K562 (cell line): ENCODE data around the gene FOXM1. TPM values are rescaled to one million over a fixed set of nuclear protein-coding genes. Genes with fewer than 3 reads are reported as not detected.

Experiments
- ATAC-seq: fragments of 200-7000 bp; cut with Tn5 transposase; 3 replicates; pipeline ENCODE4 v1.9.1; 2020; ENCODE audit warnings: moderate library complexity
- BruUV-seq: library from RNA; stranded (reverse); fragments of 400-500 nt; replicated peaks from 2 replicates; lab custom pipeline; 2021; lab: Mats Ljungman, UMichigan
- CTCF ChIA-PET: fragments of 300-600 bp; formaldehyde crosslinking; extraction: SDS; loops from one replicate; lab custom pipeline; 2021; ENCODE audit warnings: low intra/inter-chr PET ratio; lab: Yijun Ruan, JAX
- POLR2A ChIA-PET: fragments of 300-600, 350-650 bp; sonication (Branson Sonifier 250); formaldehyde crosslinking; extraction: SDS; loops from one replicate; lab custom pipeline; 2021; ENCODE audit warnings: antibody characterized with exemption, inconsistent platforms; lab: Yijun Ruan, JAX
- DNase-seq, 4 experiments: peaks; one replicate each; pipeline versions ENCODE4 v3.0.0 to v3.0.0-alpha.2; 2011 to 2018; ENCODE audit warnings: low spot score in 3 of 4, mixed read lengths in 3 of 4; ENCODE audit errors: extremely low read depth in 1 of 4
- FAIRE-seq: peaks from 2 replicates; lab custom pipeline; 2011; peaks lifted over from hg19 to GRCh38; lab: Jason Lieb, UNC
- H2AFZ ChIP-seq: 2 replicates; pipeline ENCODE4 v1.6.0; 2011; ENCODE audit warnings: low read depth, low read length, control low read depth, inconsistent platforms
- H3K27ac ChIP-seq: fragments of 200-600 bp; 3 replicates; pipeline ENCODE4 v1.8.0; 2011; ENCODE audit warnings: low read depth, mild to moderate bottlenecking, control low read depth, inconsistent platforms, low read length, moderate library complexity, mixed read lengths; ENCODE audit errors: extremely low read depth
- H3K27me3 ChIP-seq, 2 experiments: fragments of 300-600 bp in 1 of 2; 2 replicates in 1 of 2; 3 replicates in 1 of 2; pipeline versions ENCODE4 v1.6.0 to v1.8.0; 2011; ENCODE audit warnings: inconsistent platforms in 2 of 2, low read length in 2 of 2, mild to moderate bottlenecking in 1 of 2, mixed read lengths in 1 of 2, moderate library complexity in 1 of 2; ENCODE audit not compliant: control insufficient read depth in 2 of 2, insufficient read depth in 2 of 2
- H3K36me3 ChIP-seq: fragments of 300-600 bp; 3 replicates; pipeline ENCODE4 v1.8.0; 2011; ENCODE audit warnings: mild to moderate bottlenecking, low read length, inconsistent platforms; ENCODE audit not compliant: control insufficient read depth, insufficient read depth
- H3K4me1 ChIP-seq, 2 experiments: fragments of 200-600 bp in 1 of 2; replicated peaks in 1 of 2; 2 replicates in 1 of 2; 3 replicates in 1 of 2; pipeline versions ENCODE4 v1.5.1 to v1.8.0; 2011; ENCODE audit warnings: inconsistent platforms in 2 of 2, low read length in 2 of 2, mild to moderate bottlenecking in 1 of 2, mixed read lengths in 1 of 2, moderate library complexity in 1 of 2; ENCODE audit not compliant: control insufficient read depth in 2 of 2, insufficient read depth in 2 of 2
- H3K4me2 ChIP-seq: 2 replicates; pipeline ENCODE4 v1.6.1; 2011; ENCODE audit warnings: low read length, control low read depth, inconsistent platforms, mixed read lengths; ENCODE audit not compliant: insufficient read depth
- H3K4me3 ChIP-seq: fragments of 200-600 bp; sonication (generic), shearing (Covaris generic); 2 replicates; pipeline ENCODE4 v1.5.1; 2016; ENCODE audit warnings: control low read depth, inconsistent platforms
- H3K79me2 ChIP-seq: fragments of 200-600 bp; 3 replicates; pipeline ENCODE4 v1.8.0; 2011; ENCODE audit warnings: low read length, inconsistent platforms; ENCODE audit not compliant: control insufficient read depth, insufficient read depth
- H3K9ac ChIP-seq, 2 experiments: 2 replicates each; pipeline versions ENCODE4 v1.6.0 to v1.6.1; 2011; ENCODE audit warnings: low read depth in 2 of 2, low read length in 2 of 2, control low read depth in 1 of 2, inconsistent platforms in 1 of 2, mild to moderate bottlenecking in 1 of 2, mixed read lengths in 1 of 2; ENCODE audit not compliant: insufficient read depth in 1 of 2
- H3K9me1 ChIP-seq: one replicate; pipeline ENCODE4 v1.6.0; 2011; ENCODE audit warnings: inconsistent platforms, mild to moderate bottlenecking, low read length, moderate library complexity; ENCODE audit not compliant: control insufficient read depth, insufficient read depth
- H3K9me3 ChIP-seq: replicated peaks from 2 replicates; pipeline ENCODE4 v1.5.1; 2011; ENCODE audit warnings: low read depth, low read length, inconsistent platforms; ENCODE audit not compliant: control insufficient read depth, insufficient read depth
- H4K20me1 ChIP-seq: replicated peaks from 2 replicates; pipeline ENCODE4 v1.6.1; 2011; ENCODE audit warnings: low read length, inconsistent platforms, mixed read lengths; ENCODE audit not compliant: control insufficient read depth, insufficient read depth
- FOXK2 ChIP-seq, 2 experiments: fragments of 450-650 bp; IDR thresholded peaks in 1 of 2; conservative IDR thresholded peaks in 1 of 2; 2 replicates each; pipeline ENCODE4 v1.6.1; 2016; ENCODE audit warnings: low read depth in 2 of 2, mild to moderate bottlenecking in 1 of 2
- HNRNPK ChIP-seq: fragments of 200-400 bp; formaldehyde crosslinking; IDR thresholded peaks from one replicate; pipeline ENCODE4 v1.6.1; 2018; ENCODE audit warnings: mild to moderate bottlenecking, low read depth, low read length; ENCODE audit not compliant: poor library complexity, severe bottlenecking
- PCBP2 ChIP-seq: fragments of 200-400 bp; formaldehyde crosslinking; IDR thresholded peaks from 2 replicates; pipeline ENCODE4 v1.6.1; 2018; ENCODE audit warnings: low read length, low read depth, mild to moderate bottlenecking, moderate library complexity; ENCODE audit not compliant: poor library complexity, severe bottlenecking
- POLR2H ChIP-seq: IDR thresholded peaks from 2 replicates; pipeline ENCODE4 v1.6.1; 2016; ENCODE audit warnings: missing genetic modification characterization, low read depth, mild to moderate bottlenecking, control low read depth, missing compliant biosample characterization, moderate library complexity
- SIN3A ChIP-seq, 2 experiments: fragments of 150-350 bp in 1 of 2; IDR thresholded peaks; 2 replicates each; pipeline ENCODE4 v1.6.1; 2011 to 2016; ENCODE audit warnings: borderline replicate concordance in 2 of 2, low read depth in 2 of 2, low read length in 2 of 2, mild to moderate bottlenecking in 2 of 2, moderate library complexity in 2 of 2; ENCODE audit not compliant: control insufficient read depth in 1 of 2
- SIX5 ChIP-seq, 2 experiments: IDR thresholded peaks; 2 replicates each; pipeline ENCODE4 v1.6.1; 2011; ENCODE audit warnings: low read length in 2 of 2, borderline replicate concordance in 1 of 2, low read depth in 1 of 2, mild to moderate bottlenecking in 1 of 2, moderate library complexity in 1 of 2; ENCODE audit not compliant: insufficient read depth in 1 of 2
- TCFL5 ChIP-seq: fragments of 250-450 bp; sonication (Bioruptor Pico); conservative IDR thresholded peaks from 2 replicates; pipeline ENCODE4 v1.6.1; 2021; ENCODE audit warnings: mild to moderate bottlenecking, moderate library complexity, matching md5 sums
- ZBED1 ChIP-seq: IDR thresholded peaks from 2 replicates; pipeline ENCODE4 v1.6.1; 2014
- ZKSCAN8 ChIP-seq: fragments of 200-800 bp; sonication (Bioruptor generic); IDR thresholded peaks from 2 replicates; pipeline ENCODE4 v1.6.1; 2016; ENCODE audit warnings: missing genetic modification characterization, missing compliant biosample characterization
- ZNF699 ChIP-seq: fragments of 250-450 bp; sonication (Bioruptor Pico); IDR thresholded peaks from 2 replicates; pipeline ENCODE4 v1.8.0; 2021; ENCODE audit warnings: mild to moderate bottlenecking, moderate library complexity; ENCODE audit not compliant: insufficient replicate concordance
- ZNF778 ChIP-seq: fragments of 450-650 bp; formaldehyde crosslinking; IDR thresholded peaks from 2 replicates; pipeline ENCODE4 v1.4.0; 2020; ENCODE audit warnings: mild to moderate bottlenecking, moderate library complexity
- WGBS: fragments of 100-300 bp; shearing (Covaris generic); methylation state at CpG from one replicate; pipeline ENCODE4 v1.1.6; 2016; ENCODE audit warnings: low coverage, mixed read lengths; ENCODE audit not compliant: insufficient coverage; ENCODE audit errors: missing lambda C conversion rate; 5-methylcytosine and 5-hydroxymethylcytosine counted together
- in situ Hi-C: fragments of 300-500 bp; cut with MboI; formaldehyde crosslinking; loops from 4 replicates; pipeline ENCODE4 v1.15.0; 2018; ENCODE audit warnings: inconsistent platforms, mixed read lengths
- intact Hi-C: fragments of 100-400 bp; cut with micrococcal nuclease; formaldehyde crosslinking; loops from 2 replicates; pipeline ENCODE4 v1.14.2; 2022
- polyA plus RNA-seq, 8 experiments: library from polyadenylated mRNA; depleted of rRNA in 4 of 8; stranded (reverse) in 5 of 8; unstranded in 3 of 8; fragments of >200 nt; fragmentation: Nextera tagmentation in 2 of 8; fragmentation: Illumina TruSeq in 1 of 8; extraction: Ambion mirVana in 2 of 8; extraction: Trizol in 1 of 8; gene quantifications; 2 replicates each; pipeline versions ENCODE4 v1.2.1 to v1.2.3, GENCODE V29; 2011 to 2014; ENCODE audit warnings: inconsistent platforms in 1 of 8, missing spikeins in 1 of 8
- total RNA-seq, 7 experiments: library from RNA; depleted of rRNA in 6 of 7; stranded (reverse); fragments of >200 nt in 6 of 7; fragmentation: Illumina TruSeq in 2 of 7; extraction: Trizol in 2 of 7; gene quantifications; 2 replicates each; pipeline versions ENCODE4 v1.2.1 to v1.2.3, GENCODE V29; 2011 to 2021; ENCODE audit warnings: low replicate concordance in 1 of 7
- TF ChIP-seq, protein P1 (sequence below): sonication (generic); formaldehyde crosslinking; IDR thresholded peaks from 2 replicates; pipeline ENCODE4 v1.8.0; 2022; ENCODE audit warnings: missing genetic modification reagents, mild to moderate bottlenecking, moderate library complexity, borderline replicate concordance
- TF ChIP-seq, protein P2 (sequence below): sonication (generic); formaldehyde crosslinking; IDR thresholded peaks from 2 replicates; pipeline ENCODE4 v1.8.0; 2022; ENCODE audit warnings: missing genetic modification reagents, mild to moderate bottlenecking, borderline replicate concordance
- TF ChIP-seq, protein P3 (sequence below): sonication (generic); IDR thresholded peaks from 2 replicates; pipeline ENCODE4 v1.6.1; 2016

FOXM1 gene
- total and polyA plus RNA-seq, 9 of the 15 experiments (the other 6 are each of a cell fraction or from before 2014, with no cell fraction given), result 8.9 to 46.9 (median 17.2) TPM

DNA sequence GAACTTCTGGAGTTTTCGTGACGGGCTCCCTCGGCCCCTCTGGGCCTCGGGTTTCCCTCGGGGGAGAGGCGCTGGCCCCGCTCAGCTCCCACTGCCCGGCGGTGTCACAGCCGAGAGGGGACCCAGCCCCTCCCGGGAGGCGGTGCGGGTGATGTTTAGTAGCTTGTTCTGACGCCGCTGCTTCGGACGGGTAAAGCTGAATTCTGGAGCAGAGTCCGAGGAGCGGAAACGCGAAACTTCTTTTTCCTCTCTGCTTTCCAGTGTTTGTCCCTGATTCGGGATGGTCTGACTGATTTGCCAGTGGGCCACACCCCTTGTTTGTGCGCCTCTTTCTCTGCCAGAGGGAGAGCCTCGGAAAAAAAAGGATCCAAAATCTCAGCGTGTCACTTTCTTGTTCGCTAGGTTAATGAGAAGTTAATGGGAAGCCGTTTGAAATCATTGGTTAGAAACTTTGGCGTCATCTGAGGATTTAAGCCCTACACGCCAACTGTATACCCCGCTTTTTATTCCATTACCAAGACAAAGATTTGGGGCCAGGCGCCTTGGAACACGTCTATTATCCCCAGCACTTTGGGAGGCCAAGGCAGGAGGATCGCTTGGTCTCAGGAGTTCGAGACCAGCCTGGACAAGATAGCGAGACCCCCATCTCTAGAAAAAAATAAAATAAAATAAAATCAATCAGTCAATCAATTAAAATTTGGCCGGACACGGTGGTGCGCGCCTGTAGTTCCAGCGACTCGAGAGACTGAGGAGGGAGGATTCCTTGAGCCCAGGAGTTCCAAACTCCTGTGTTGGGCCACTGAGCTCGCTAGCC lies 14.5 kb upstream of the FOXM1 start:
- BruUV-seq, result TSS peak; percentile 19
- Histone ChIP-seq H3K27ac (no peak overlapping the region), H3K4me3 (peak overlapping the region; percentile 67), H3K27me3 (no peaks in the 10 kb centered on the region), H2AFZ (peak overlapping the region; percentile 93), H3K79me2 (peaks cover 8% of the 10 kb centered on the region), H3K4me2 (peak overlapping the region; percentile 82), H3K9me1 (no peaks in the 10 kb centered on the region), H3K36me3 (peaks cover 23% of the 10 kb centered on the region; the same call in 2 of the 3 replicates), H3K4me1 (peaks cover 5 to 15% of the 10 kb centered on the region in 2 experiments; a peak in 3 of 5 replicates), H4K20me1 (no peaks in the 10 kb centered on the region), H3K9me3 (no peaks in the 10 kb centered on the region), H3K9ac (peak overlapping the region; percentile 55 to 94)
- CTCF ChIA-PET, result interaction anchor here (0.8 kb wide), 1 partner anchor 150 kb away, joined by 5 read pairs; no protein-coding TSS in a partner anchor
- peak; percentile 46 for ATAC-seq
- in situ Hi-C loops (no loop called here), intact Hi-C loops (no loop called here)
- POLR2A ChIA-PET, result interaction anchor here (0.6 to 1.7 kb wide), 6 partner anchors 10 to 260 kb away, joined by 3 to 13 read pairs (median 4); no protein-coding TSS in a partner anchor
- no peak for FAIRE-seq
- WGBS, result 25% methylated on average over 26 of the region's 42 CpGs
- peak in 2 of 4 experiments; percentile 18 to 19 for DNase-seq
- no peak for TF ChIP-seq HNRNPK
- TF ChIP-seq FOXK2 (conservative IDR thresholded peaks at IDR 0.05 in 1 of 2, IDR thresholded peaks at IDR 0.05 in 1 of 2; ENCODE audit: low read depth in 2 of 2), result no peak
- TF ChIP-seq, protein P1, sequence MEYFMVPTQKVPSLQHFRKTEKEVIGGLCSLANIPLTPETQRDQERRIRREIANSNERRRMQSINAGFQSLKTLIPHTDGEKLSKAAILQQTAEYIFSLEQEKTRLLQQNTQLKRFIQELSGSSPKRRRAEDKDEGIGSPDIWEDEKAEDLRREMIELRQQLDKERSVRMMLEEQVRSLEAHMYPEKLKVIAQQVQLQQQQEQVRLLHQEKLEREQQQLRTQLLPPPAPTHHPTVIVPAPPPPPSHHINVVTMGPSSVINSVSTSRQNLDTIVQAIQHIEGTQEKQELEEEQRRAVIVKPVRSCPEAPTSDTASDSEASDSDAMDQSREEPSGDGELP (CRISPR knock-in tag), result no peak
- TF ChIP-seq PCBP2, result no peak
- no peak for TF ChIP-seq ZNF778 (CRISPR knock-in tag)
- no peak for TF ChIP-seq ZBED1
- no peak for TF ChIP-seq SIX5 (IDR thresholded peaks at IDR 0.05; ENCODE audit: borderline replicate concordance in 1 of 2, insufficient read depth in 1 of 2, low read depth in 1 of 2, low read length in 2 of 2)
- 0 out of 4 replicates have a peak, but pooled peaks of 1 of the 2 experiments have one; percentile 17 for TF ChIP-seq SIN3A (IDR thresholded peaks at IDR 0.05; ENCODE audit: borderline replicate concordance in 2 of 2, control insufficient read depth in 1 of 2, low read depth in 2 of 2, low read length in 2 of 2)
- TF ChIP-seq, protein P2, sequence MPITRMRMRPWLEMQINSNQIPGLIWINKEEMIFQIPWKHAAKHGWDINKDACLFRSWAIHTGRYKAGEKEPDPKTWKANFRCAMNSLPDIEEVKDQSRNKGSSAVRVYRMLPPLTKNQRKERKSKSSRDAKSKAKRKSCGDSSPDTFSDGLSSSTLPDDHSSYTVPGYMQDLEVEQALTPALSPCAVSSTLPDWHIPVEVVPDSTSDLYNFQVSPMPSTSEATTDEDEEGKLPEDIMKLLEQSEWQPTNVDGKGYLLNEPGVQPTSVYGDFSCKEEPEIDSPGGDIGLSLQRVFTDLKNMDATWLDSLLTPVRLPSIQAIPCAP (CRISPR knock-in tag), result no peak
- TF ChIP-seq ZNF699 (CRISPR knock-in tag), result no peak
- TF ChIP-seq, protein P3, sequence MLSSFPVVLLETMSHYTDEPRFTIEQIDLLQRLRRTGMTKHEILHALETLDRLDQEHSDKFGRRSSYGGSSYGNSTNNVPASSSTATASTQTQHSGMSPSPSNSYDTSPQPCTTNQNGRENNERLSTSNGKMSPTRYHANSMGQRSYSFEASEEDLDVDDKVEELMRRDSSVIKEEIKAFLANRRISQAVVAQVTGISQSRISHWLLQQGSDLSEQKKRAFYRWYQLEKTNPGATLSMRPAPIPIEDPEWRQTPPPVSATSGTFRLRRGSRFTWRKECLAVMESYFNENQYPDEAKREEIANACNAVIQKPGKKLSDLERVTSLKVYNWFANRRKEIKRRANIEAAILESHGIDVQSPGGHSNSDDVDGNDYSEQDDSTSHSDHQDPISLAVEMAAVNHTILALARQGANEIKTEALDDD, result no peak
- TF ChIP-seq ZKSCAN8, result peak; percentile 83
- TF ChIP-seq TCFL5 (CRISPR knock-in tag), result no peak
- no peak for TF ChIP-seq POLR2H
